Measurements from ENCODE around the gene CYFIP2.

CYFIP2 gene

DNA sequence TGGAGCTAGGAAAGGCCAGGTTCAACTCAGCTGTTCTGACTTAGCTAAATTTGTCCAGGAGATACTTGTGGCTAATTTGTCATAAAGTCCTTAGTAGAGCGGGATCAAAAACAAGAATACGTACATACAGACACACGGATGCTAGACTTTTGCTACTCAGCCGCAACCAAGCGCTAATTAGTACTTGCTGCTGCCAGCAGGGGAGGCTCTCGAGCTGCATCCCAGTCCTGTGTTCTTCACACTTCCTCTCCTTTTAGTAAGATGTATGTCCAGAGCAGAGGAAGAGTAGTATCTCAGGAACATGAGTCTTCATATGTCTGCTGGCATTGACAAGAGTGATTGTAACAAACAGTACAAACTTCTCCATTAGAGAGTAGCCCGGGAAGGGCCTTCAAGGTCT lies 58.3 kb downstream of the CYFIP2 start:
- peak; percentile 38 for DNase-seq (ENCODE audit: low read depth, low spot score)

GRCh38 chr5:157326440-157327005 lies 60.6 kb downstream of the CYFIP2 start:
- DNase-seq (ENCODE audit: low read depth, low spot score) = no peak

DNA sequence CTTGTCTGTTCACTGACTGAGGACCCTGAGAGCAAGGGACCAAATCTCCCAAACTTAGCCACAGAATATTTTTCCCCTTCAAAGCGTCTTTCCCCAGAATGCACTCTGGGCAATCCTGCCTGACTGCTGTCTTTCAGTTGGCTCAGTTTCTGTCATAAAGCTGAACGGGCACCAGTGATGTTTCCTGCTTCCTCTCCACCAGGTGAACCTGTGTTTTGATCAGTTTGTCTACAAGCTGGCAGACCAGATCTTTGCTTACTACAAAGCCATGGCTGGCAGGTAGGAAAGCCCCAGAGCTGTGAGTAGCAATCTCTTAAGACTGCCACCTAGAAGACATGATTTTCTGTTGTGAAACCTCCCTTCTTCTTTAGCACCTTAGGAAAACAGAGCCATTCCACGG lies 61.8 kb downstream of the CYFIP2 start:
- no peak for DNase-seq (ENCODE audit: low read depth, low spot score)

DNA sequence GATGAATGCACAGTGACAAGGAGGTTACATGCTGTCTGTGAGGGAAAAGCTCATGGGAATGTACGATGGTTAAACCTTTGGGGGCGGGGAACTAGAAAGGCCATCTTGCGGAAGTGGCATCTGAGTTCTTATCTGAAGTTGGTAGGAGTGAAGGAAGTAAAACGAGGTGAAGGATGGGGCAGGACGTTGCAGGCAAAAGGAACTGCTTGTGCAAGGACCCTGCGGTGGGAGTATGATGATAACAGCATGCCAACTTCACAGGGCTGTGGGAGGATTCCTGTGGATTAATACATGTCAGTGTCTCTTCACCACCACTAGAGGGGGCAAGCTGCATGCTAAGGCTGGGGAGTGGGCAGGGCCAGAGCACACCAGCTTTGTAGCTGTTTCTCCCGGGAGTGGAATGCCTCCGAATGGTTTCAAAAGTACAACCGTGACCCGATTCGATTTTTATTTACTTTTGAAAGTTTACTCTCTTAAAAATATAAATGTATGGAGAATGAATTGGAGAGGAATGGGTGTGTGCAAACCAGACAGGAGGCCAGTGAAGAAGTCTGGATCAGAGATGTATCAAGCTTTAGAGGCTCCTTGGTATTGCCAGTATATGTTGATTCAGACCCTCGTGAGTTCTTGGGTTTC lies 62.5 kb downstream of the CYFIP2 start:
- peak; percentile 68 for DNase-seq (ENCODE audit: low read depth, low spot score)

GRCh38 chr5:157331807-157332206 lies 65.9 kb downstream of the CYFIP2 start:
- no peak for DNase-seq (ENCODE audit: low read depth, low spot score)

- DNase-seq (ENCODE audit: low read depth, low spot score) = no peak
Measured at GRCh38 chr5:157335534-157336422, 69.9 kb downstream of the CYFIP2 start.

DNA sequence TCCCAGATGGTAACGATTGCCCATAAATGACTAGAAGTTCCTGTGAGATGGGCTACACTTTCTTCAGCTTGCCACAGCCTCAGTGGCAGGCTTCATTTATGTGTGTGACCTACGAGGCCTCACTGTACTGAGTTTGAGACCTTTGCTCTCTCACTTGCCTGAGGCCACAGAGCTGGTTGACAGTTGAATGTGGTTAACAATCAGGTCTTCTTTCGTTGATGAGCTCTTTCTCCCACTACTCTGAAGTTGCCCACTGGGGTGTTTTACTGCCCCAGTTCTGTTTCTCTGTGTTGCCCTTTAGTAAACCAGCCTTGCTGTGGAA lies 70.5 kb downstream of the CYFIP2 start:
- DNase-seq (ENCODE audit: low read depth, low spot score) = peak; percentile 35

GRCh38 chr5:157339409-157339808 lies 73.5 kb downstream of the CYFIP2 start:
- no peak for DNase-seq (ENCODE audit: low read depth, low spot score)

DNA sequence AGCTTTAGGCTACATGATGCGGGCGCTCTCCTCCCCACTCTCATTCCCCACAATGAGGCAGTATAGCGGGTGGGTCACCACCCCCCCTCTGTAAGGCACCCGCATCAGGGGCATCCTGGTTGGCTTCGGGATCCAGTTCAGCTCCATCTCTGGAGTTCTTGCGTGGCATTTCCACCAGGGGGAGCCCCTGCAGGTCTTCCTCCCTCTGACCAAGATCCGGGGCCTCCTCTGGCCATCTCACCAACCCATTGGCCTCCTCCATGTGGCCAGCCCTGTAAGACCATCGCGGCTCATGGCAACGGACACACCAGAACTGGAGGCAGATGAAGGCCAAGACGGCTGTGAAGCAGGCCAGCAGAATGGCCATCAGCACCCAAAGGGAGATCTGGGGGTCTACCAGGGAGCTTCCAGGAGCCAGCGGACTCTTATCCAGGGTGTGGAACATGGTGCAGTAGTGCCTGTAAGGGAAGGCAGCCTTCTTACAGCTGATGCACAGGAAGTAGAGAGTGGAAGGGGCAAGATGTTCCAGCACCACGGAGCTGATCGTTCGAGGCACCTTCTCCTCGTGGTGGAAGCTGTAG lies 77.0 kb downstream of the CYFIP2 start:
- DNase-seq (ENCODE audit: low read depth, low spot score) = peak; percentile 44

GRCh38 chr5:157343842-157344790 lies 78.2 kb downstream of the CYFIP2 start:
- DNase-seq (ENCODE audit: low read depth, low spot score) = no peak

- DNase-seq (ENCODE audit: low read depth, low spot score) = no peak
Measured at GRCh38 chr5:157345067-157345466, 79.1 kb downstream of the CYFIP2 start.

DNA sequence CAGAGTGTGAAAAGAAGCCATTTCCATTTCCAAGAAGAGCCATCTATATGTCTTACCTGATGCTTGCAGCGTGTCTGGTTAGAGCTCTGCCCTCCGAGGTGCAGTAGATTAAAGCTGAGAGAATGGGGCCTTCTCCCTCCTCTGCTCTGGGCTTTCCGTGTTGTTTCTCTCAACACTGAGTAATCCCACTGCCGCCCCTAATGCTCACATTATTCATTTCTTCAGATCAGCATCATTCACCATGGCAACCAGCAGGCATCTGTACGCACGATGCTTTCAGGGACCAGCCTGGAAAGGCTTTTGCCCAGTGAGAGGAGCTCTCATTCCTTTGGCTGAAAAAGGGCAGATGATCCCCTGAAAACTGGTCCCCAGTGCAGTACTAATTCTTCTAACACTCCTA lies 79.6 kb downstream of the CYFIP2 start:
- no peak for DNase-seq (ENCODE audit: low read depth, low spot score)

DNA sequence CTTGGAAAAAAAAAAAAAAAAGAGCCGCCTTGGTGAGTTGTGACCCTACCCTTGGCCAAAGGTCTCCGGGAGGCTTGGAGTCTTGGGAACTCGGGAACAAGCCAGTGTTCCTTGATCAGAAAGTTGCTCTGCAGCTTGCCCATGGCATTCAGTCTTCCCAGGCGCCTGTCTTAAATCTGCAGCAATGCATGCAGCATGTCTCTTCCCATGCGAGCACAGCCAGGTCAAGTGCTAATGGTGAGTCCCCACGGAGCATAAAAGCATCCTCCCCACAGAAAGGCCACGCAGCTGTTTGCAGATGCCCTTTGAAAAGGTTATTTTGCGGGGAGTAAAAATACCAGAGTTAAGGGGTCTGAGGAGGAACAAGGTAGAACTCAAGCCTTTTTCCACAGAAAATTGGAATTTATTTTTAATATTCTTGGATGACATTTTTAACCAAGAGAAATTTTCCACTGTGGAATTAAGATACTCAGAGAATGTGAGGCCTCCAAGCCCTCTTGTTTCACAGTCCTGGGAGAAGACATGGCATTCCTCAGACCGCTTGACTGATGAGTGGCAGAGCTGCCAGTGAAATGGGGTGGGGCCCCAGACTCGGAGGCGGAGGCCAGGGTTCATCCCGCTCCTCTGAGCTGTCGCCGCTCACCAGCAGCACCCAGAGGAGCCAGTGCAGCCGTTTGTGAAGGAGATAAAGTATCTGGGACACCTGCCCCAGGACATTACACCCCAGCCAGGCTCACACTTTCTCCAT lies 81.6 kb downstream of the CYFIP2 start:
- DNase-seq (ENCODE audit: low read depth, low spot score) = no peak

DNA sequence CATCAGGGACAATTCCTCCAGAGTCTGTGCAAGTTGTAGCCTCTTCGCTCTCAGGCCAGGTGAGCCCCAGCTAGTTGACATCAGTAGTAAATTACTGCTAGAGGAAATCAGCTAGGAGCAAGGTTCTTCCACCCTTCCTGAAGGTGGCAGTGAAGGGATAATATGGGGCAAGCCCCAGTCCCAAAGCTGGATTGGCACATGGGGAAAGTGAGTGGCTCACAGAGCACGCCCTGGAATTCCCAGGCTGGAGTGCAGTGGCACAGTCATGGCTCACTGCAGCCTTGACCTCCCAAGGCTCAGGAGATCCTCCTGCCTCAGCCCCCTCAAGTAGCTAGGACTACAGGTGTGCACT lies 82.1 kb downstream of the CYFIP2 start:
- DNase-seq (ENCODE audit: low read depth, low spot score) = no peak

DNA sequence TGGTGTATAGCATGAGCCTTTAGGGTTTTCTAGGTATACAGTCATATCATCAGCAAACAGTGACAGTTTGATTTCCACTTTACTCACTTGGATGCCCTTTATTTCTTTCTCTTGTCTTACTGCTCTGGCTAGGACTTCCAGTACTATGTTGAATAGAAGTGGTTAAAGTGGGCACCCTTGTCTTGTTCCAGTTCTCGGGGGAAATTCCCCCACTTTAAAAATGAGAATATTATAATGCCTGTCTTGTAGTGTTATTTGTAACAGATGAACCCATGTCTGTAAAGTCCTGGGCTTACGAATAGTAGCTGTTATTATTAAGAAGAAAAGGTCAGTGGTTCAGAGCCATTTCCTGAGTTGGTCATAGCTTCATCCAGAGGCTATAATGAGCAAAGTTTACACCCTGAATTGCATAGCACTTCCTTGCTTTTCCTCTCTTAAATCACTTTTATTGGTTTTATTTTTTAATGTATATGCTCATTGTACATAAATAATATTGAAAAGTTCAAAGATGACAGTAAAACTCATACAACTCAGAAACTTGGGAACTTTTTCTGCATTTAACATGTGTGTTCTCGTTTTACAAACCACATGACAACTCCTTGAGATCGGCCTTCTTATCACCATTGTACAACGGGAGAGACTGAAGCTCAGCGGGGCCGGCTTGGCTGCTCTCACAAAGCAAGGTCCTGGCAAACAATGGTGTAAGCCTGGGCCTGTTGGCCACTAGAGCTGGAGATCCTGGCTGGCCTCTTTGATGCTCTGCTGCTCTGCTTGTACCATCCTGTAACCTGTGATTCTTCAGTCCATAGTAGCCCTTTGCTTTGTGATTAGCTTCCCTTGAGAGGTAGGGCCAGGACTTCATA lies 85.2 kb downstream of the CYFIP2 start:
- no peak for DNase-seq (ENCODE audit: low read depth, low spot score)

DNA sequence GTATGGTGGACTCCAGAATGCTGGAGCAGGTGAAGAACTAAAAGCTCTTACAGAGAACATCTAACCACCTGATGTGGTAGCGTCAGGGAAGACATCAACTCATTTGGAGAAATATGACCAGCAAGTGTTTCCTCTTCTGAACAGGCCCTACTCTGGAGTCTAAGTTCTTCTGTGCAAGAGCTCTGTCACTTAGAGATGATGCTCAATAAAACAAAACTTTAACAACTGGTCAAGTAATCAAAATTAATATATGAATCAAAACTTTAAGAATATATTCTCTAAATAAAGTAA lies 85.8 kb downstream of the CYFIP2 start:
- DNase-seq (ENCODE audit: low read depth, low spot score) = no peak

DNA sequence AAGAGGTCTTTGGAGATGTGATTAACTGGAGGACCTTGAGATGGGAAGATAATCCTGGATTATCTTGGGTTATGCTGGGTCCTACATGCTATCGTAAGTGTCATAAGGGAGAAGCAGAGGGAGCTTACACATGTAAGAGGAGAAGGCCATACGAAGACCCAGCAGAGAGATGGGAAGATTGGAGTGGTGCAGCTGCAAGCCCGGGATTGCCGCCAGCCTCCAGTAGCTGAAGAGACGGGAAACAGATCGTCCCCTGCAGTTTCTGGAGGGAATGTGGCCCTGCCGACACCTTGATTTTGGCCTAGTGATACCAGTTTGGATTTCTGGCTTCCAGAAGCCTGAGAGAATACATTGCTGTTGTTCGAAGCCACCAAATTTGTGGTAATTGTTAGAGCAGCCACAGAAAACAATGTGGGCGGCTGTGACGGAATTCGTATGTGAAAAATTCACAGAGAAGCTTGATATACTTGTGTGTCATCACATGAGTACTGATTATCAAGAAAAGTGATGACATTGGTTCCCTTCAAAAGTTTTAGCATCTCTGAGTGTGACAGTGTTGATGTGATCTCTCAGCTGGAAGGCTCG lies 86.9 kb downstream of the CYFIP2 start:
- DNase-seq (ENCODE audit: low read depth, low spot score) = no peak

DNA sequence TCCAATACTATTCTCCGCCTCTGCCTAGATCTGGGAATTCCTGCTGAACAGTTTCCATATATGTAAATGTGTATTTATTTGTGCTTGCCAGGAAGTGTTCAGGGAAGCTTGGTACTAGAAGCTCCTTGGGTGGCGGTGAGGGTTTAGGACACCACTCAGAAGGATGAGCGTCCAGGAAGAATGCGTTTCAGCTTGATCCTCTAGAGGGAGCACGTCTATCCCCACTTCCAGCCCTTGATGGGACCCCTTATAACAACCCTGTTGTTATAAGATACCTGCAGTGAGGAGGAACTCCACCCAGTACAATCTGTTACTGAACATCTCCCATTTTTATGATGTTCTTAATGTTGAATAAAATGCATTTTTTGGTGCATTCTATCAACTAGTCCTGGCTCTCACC lies 88.9 kb downstream of the CYFIP2 start:
- peak; percentile 44 for DNase-seq (ENCODE audit: low read depth, low spot score)

DNA sequence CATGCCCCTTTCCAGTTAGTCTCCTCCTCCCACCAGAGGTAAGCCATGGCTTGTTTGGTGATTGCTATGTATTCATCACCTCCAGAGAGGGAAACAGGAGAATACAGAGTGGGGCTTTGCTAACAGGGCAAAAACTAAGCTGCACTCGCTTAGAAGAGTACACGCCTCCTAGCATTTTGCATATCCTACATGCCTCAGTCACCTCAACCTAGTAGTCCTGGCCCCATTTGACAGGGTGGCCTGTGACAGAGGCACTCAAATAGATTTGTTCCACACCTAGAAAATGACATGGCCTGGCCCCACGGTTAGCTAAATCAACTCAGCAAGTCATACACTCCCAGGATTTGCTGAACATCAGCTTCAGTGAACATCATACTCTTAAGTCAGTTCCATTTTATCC lies 90.7 kb downstream of the CYFIP2 start:
- DNase-seq (ENCODE audit: low read depth, low spot score) = no peak

DNA sequence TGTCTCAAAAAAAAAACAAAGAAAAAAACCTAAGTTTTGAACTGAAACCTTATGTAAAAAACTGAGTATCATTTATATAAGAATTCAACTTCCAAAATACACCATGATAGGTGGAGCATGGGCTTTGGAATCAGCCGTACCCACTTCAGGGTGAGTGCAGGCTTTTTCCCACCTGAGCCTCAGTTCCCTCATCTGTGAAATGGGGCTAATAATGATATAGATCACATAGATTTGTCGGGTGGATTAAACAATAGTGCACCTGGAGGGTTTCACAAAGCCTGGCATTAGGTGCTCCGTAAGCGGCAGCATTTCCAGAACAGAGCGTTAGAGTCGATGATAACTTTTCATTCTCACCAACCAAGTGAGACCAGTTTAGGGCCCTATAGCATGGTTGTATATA lies 91.9 kb downstream of the CYFIP2 start:
- DNase-seq (ENCODE audit: low read depth, low spot score) = no peak

All from ELF-1 (cell line).